A673 (cell line): ENCODE measurements around the gene CDCA4. TPM values are rescaled to one million over a fixed set of nuclear protein-coding genes. Genes with fewer than 3 reads are reported as not detected.
A peak's percentile ranks its signal among the peaks of the same experiment; 100 is the strongest.

Source experiments
- BruUV-seq: library from RNA; stranded (reverse); fragments of 400-500 nt; replicated peaks from 2 replicates; lab custom pipeline; 2021; lab: Mats Ljungman, UMichigan
- CTCF ChIA-PET: fragments of 300-600 bp; sonication (Branson Sonifier 250); formaldehyde crosslinking; loops from one replicate; lab custom pipeline; 2022; ENCODE audit warnings: antibody characterized with exemption; lab: Charles Lee
- POLR2A ChIA-PET: fragments of 300-600 bp; sonication (Branson Sonifier 250); formaldehyde crosslinking; loops from one replicate; lab custom pipeline; 2022; ENCODE audit warnings: antibody characterized with exemption; ENCODE audit not compliant: low non-redundant PET; lab: Charles Lee
- DNase-seq: peaks from one replicate; pipeline ENCODE4 v3.0.0-alpha.2; 2015; ENCODE audit warnings: low spot score
- H3K27ac ChIP-seq: fragments of 200-600 bp; sonication (generic); 2 replicates; pipeline ENCODE4 v1.5.1; 2016; ENCODE audit warnings: mixed run types, low read depth, mild to moderate bottlenecking, mixed read lengths, antibody characterized with exemption, low read length; ENCODE audit not compliant: poor library complexity, severe bottlenecking
- H3K27me3 ChIP-seq: fragments of 200-600 bp; sonication (generic); replicated peaks from 2 replicates; pipeline ENCODE4 v1.6.1; 2017; ENCODE audit warnings: mixed run types, low read depth, mild to moderate bottlenecking, mixed read lengths, antibody characterized with exemption, low read length; ENCODE audit not compliant: insufficient read depth, poor library complexity
- H3K36me3 ChIP-seq: fragments of 200-600 bp; sonication (generic); 2 replicates; pipeline ENCODE4 v1.6.1; 2016; ENCODE audit warnings: mixed run types, mild to moderate bottlenecking, mixed read lengths, antibody characterized with exemption, low read length; ENCODE audit not compliant: insufficient read depth, poor library complexity, severe bottlenecking
- H3K4me1 ChIP-seq: fragments of 200-600 bp; sonication (generic); 2 replicates; pipeline ENCODE4 v1.6.1; 2017; ENCODE audit warnings: mixed run types, mild to moderate bottlenecking, mixed read lengths, antibody characterized with exemption, low read length; ENCODE audit not compliant: insufficient read depth, poor library complexity, severe bottlenecking
- H3K4me3 ChIP-seq: fragments of 200-600 bp; sonication (generic); 2 replicates; pipeline ENCODE4 v1.5.1; 2016; ENCODE audit warnings: low read depth, mixed run types, mild to moderate bottlenecking, mixed read lengths, low read length; ENCODE audit not compliant: poor library complexity, severe bottlenecking
- H3K9me3 ChIP-seq: fragments of 200-600 bp; sonication (generic); 2 replicates; pipeline ENCODE4 v1.6.1; 2016; ENCODE audit warnings: mixed run types, low read depth, mild to moderate bottlenecking, mixed read lengths, antibody characterized with exemption, low read length; ENCODE audit not compliant: poor library complexity, severe bottlenecking
- CTCF ChIP-seq: fragments of 300-800, 200-600 bp; sonication (generic); conservative IDR thresholded peaks from 2 replicates; pipeline ENCODE4 v1.5.1; 2017; ENCODE audit warnings: low read depth, mild to moderate bottlenecking, antibody characterized with exemption, low read length, moderate library complexity, mixed read lengths
- EZH2 ChIP-seq: fragments of 200-600 bp; sonication (generic); IDR thresholded peaks from 2 replicates; pipeline ENCODE4 v1.6.1; 2017; ENCODE audit warnings: borderline replicate concordance, low read depth, mild to moderate bottlenecking, mixed read lengths, antibody characterized with exemption, low read length; ENCODE audit not compliant: poor library complexity, severe bottlenecking
- intact Hi-C: fragments of 100-400 bp; cut with micrococcal nuclease; formaldehyde crosslinking; loops from one replicate; pipeline ENCODE4 v1.10.0; 2022; ENCODE audit not compliant: unreplicated experiment
- total RNA-seq: library from RNA; stranded (reverse); gene quantifications from 2 replicates; pipeline ENCODE4 v1.2.3, GENCODE V29; 2021

The CDCA4 gene
- total RNA-seq, 1 experiment from 2014 or later = 49.7 TPM

- no TSS peak for BruUV-seq
- no peaks in the 10 kb centered on the region for H3K9me3 ChIP-seq
- DNase-seq = no peak
- ChIA-PET POLR2A (no interaction called here), CTCF (no interaction called here)
- peaks cover 21% of the 10 kb centered on the region for H3K4me1 ChIP-seq
- no peak overlapping the region for H3K4me3 ChIP-seq
- intact Hi-C loops = no loop called here
- H3K27me3 ChIP-seq = no peaks in the 10 kb centered on the region
- H3K36me3 ChIP-seq = no peaks in the 10 kb centered on the region
- TF ChIP-seq CTCF (no peak), EZH2 (no peak)
- H3K27ac ChIP-seq = no peak overlapping the region
Measured at GRCh38 chr14:104971447-104972240, 49.2 kb downstream of the CDCA4 start.

- DNase-seq = peak; percentile 37
- BruUV-seq = no TSS peak
- H3K4me1 ChIP-seq = peaks cover 21% of the 10 kb centered on the region
- ChIA-PET CTCF (no interaction called here), POLR2A (no interaction called here)
- H3K9me3 ChIP-seq = no peaks in the 10 kb centered on the region
- no peak overlapping the region for H3K4me3 ChIP-seq
- H3K36me3 ChIP-seq = no peaks in the 10 kb centered on the region
- intact Hi-C loops = no loop called here
- TF ChIP-seq EZH2 = no peak
- H3K27me3 ChIP-seq = no peaks in the 10 kb centered on the region
- no peak overlapping the region for H3K27ac ChIP-seq
Measured at GRCh38 chr14:104970231-104971068, 50.4 kb downstream of the CDCA4 start.

- TF ChIP-seq EZH2 (no peak), CTCF (no peak)
- intact Hi-C loops = no loop called here
- Histone ChIP-seq H3K36me3 (no peaks in the 10 kb centered on the region), H3K27me3 (no peaks in the 10 kb centered on the region), H3K4me1 (peaks cover 21% of the 10 kb centered on the region), H3K9me3 (no peaks in the 10 kb centered on the region), H3K27ac (no peak overlapping the region), H3K4me3 (no peak overlapping the region)
- BruUV-seq = no TSS peak
- POLR2A ChIA-PET = no interaction called here
- no peak for DNase-seq
- CTCF ChIA-PET = no interaction called here
Measured at GRCh38 chr14:104969741-104970230, 51.1 kb downstream of the CDCA4 start.
